ENCODE measurements around the gene CYP1A2.
"Not testable (repeated sequence)": the region's sequence is repeated elsewhere in the genome, so short reads cannot be mapped to it uniquely, and the experiment has no call there.

The CYP1A2 gene

GRCh38 chr15:74776821-74777768 is 28.4 kb downstream of the CYP1A2 start:
- peak; percentile 47 for DNase-seq (ENCODE audit: low read depth)

DNA sequence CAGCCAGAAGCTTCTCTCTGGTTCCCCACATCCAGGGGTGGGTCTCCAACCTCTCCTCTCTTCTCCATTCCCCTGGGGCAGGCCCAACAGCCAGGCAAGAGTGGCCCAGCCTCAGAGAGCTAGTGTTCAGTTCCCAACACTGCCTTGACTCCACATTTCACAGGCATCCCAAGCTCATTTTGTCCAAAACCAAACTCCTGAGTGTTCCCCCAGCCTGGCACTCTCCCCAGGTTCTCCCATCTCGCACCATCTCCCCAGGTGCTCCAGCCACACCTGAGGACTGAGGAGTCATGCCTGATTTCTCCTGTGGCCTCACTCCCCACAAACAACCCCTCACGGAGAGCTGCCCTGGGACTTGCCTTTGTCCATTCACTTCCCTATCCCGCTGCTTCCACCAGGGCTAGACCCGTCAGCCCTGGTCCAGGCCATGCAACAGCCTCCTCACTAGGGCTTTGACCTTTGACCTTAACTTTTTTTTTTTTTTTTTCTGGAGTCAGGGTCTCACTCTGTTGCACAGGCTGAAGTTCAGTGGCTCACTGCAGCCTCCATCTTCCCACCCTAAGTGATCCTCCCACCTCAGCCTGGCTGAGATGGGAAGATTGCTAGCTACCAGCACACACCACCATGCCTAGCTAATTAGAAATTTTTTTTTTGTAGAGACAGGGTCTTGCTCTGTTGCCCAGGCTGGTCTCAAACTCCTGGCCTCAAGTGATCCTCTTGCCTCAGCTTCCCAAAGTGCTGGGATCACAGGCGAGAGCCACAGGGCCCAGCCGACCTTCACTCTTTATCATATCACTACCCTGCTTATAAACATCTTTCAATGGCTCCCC is 29.3 kb downstream of the CYP1A2 start:
- no peak for DNase-seq (ENCODE audit: low read depth)

- no peak for DNase-seq (ENCODE audit: low read depth)
Observed at GRCh38 chr15:74778599-74778970, 29.9 kb downstream of the CYP1A2 start.

DNA sequence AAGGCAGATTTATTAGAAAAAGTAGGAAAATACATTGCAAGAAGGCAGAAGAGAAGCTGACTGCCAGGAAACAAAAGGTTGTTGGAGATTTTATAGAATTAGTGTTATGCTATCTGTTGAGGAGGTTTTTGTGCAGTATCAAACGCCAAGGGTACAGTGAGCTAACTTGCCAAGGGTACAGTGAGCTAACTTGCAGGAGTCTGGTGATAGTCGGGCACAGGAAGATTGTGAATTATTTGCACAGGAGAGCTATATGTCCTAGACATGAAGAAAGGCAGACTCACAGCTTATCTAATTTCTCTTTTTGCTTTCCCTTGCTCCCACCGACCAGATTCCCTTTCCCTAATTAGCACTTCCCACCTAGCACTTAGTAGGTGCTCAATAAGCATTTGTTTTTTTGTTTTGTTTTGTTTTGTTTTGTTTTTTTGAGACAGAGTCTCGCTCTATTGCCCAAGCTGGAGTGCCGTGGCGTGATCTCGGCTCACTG is 30.6 kb downstream of the CYP1A2 start:
- no peak for DNase-seq (ENCODE audit: low read depth)

- no peak for DNase-seq (ENCODE audit: low read depth)
Observed at GRCh38 chr15:74780523-74781430, 32.1 kb downstream of the CYP1A2 start.

- DNase-seq (ENCODE audit: low read depth): peak; percentile 69
Observed at GRCh38 chr15:74781431-74782258, 33.0 kb downstream of the CYP1A2 start, which contains the start of gene CSK. TSS of gene CSK (plus strand) at chr15:74782080. CDS start at chr15:74798298, 16,218 bp downstream.

- DNase-seq (ENCODE audit: low read depth): peak; percentile 43
Observed at GRCh38 chr15:74782259-74783071, 33.8 kb downstream of the CYP1A2 start.

DNA sequence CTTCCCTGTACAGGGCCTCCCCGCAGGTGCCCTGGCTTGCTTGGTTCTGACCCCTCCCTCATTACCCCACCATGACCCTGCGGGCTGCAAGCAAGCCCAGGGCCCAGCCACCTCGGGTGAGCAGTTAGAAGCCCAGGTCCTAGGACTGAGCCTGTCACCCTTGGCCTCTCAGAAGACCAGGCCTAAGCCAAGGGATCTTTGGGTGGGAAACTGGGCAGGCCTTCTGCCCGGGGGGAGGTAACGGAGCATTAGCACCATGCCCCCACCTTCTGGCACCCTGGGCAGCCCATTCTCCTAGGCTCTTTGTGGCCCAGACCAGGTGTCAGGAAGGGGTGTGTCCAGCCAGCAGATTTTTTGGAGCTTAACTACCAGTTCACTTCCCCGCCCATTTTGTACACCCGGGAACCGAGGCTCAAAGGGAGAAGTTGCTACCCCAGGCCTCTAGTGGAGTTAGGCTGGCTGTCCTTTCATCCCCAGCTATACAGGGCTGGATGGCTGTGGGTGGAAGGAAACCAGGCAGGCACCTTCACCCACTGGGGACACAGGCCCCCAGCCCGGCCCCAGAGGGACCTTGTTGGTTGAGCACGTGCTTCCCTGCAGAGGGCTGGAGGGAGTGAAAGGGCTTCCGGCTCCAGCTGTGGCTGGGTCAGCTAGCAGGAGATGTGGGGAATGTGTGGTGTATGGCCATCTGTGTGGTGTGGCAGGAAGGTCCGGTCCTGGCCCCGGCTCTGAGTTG is 34.6 kb downstream of the CYP1A2 start:
- no peak for DNase-seq (ENCODE audit: low read depth)

DNA sequence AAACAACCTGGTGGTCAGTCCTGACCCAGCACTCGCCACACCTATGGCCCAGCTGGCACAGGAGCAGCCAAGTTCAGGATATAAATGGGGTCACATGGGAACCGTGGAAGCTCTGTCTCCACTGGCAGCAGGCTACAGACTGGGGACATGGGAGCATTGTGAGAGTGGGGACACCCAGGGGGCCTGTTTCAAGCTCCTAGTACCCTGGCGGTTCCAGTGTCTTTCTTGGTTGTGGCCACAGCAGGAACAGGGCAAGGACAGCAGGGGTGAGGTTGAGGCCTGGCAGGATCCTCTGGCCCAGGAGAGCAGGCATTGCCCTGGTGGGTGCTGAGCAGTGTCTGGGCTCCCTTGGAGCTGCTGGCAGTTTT is 35.1 kb downstream of the CYP1A2 start:
- DNase-seq (ENCODE audit: low read depth): no peak

DNA sequence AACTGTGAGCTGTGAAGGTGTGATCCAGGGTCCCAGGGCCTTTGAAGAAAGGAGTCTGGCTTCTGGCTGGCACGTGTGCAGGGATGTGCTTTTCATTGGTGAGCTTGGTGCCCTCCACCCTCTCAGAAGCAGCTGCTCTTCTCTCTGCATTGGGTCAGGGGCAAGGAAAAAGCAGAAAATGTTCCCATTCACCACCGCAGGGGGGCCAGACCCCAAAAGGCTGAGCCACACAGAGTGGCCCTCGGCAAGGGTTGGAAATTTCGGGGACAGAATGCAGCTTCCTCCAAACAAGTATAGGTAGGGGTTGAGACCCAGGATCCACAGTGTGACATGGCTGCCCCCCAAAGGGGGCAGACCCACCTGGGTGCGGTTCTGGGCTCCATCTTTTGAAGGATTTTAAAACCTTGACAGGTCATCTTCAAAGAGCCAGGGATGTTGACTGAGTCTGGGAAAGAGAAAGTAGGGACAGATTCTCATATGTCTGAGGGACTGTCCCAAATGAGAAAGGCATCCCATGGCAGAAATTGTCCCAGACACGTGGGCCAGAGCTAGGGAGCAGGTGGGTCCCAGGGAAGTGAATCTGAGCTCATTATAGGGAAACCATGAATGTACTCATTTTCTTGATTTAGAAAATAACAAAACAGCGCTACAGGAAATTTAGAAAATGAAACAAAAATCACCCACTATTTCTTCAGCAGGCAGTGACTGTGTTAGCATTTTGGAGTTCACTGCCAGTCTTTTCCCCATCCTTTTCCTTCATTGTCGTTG is 36.0 kb downstream of the CYP1A2 start:
- no peak for DNase-seq (ENCODE audit: low read depth)

DNA sequence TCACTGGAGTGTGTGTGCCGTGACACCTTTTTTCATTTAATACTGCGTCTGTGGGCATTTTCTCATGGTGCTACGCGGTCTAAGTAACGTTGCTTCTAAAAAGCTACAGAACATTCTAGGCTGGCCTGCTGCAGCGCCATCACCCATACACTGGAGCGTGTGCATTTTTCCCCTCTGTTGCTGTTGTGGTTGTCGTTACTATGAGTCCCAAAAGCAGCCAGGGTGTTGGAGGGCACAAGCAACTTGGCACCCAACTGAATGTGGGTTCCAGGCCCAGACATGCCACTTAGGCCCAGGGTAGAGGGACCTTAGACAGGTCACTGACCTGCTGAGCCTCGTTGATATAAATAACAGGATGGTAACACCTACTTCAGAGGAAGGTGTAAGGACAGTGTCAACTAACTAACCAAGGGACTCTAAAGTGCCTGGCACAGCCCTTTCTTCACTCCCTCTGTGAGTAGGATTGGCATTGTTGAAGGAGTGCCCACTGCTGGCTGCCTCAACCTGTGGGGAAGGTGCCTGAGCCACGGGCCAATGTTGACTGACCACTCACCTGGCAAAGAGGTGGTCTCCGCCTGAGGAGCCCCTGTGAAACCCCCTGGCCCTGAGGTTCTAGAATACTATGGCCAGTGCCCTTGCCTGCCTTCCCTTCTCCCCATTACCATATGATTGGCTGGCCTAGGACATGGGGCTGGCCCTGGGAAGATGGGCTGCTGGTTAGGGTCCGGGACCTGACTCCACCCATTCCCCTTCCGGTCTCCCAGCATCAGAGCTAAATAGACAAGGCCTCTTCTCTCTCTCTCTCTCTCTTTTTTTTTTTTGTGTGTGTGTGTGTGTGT is 36.8 kb downstream of the CYP1A2 start:
- DNase-seq (ENCODE audit: low read depth): no peak

- DNase-seq (ENCODE audit: low read depth): not testable (repeated sequence)
Observed at GRCh38 chr15:74786081-74786480, 37.4 kb downstream of the CYP1A2 start.

GRCh38 chr15:74786551-74787165 is 38.0 kb downstream of the CYP1A2 start:
- DNase-seq (ENCODE audit: low read depth): no peak

DNA sequence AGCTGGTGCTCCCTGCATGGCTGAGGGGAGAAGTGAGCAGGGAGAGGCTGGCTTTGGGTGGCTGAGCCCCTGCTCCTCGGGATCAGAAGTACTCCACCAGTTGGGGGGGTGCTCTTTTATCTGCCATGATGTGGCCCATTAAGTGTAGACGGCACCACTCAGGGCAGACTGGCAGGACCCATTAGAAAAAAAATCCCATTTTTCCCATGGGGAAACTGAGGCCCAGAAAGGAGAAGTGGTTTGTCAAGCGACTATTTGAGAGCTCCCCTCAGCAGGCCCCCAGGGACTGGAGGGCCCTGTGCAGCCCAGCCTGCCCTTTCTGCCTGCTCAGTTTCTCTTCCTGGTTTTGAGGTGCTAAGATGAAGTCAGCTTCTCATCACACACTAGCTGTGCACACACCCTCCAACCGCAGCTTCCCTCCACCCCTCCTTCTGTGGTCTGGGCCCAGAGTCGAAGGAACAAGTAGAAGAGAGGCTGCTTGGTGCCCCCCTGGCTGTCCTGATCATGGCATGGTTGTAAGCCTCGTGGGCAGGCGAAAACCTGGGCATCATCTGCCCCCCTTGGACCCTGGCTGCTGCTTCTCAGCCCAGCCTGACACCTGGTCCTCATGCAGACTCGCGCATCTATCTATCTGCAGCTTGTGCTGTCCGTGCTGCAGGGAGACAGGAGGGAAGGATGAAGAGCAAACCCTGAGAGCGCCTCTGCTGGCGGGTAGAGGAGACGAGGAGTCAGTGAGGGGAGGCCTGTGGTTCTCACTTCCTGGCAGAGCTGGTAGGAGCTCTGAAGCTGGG is 38.8 kb downstream of the CYP1A2 start:
- DNase-seq (ENCODE audit: low read depth): peak; percentile 88

DNA sequence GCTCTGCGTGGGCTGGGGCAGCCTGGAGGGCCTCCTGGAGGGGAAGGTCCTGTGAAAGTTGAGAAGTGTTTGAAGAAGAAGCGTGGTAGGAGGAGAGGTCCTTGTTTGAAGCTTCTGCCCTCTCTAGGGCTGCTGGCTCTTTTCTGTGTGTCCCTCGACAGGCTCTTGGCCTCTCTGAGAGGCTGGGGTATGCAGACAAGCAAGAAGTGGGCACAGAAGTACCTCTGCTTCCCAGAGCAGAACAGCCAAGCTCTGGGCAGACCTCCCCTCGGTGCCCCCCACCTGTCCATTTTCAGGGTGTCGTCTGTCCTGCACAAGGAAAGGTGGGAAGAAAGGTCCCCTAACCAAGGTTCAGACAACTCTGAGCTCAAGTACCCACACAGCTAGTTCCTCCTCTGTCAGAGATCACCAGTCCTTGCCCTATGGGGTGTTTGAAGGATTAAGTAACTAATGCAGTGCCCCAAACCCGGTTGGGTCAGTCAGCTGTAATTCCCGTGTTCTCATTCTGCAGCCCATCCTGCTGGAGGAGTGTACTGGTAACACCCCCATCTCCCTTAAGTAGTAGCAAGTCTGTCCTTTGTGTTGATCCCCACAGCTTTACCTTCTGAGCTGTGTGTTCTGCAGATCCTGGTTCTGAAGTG is 39.5 kb downstream of the CYP1A2 start:
- no peak for DNase-seq (ENCODE audit: low read depth)

- peak; percentile 38 for DNase-seq (ENCODE audit: low read depth)
Observed at GRCh38 chr15:74788683-74789151, 40.1 kb downstream of the CYP1A2 start.

All from activated gamma-delta T cell treated with anti-CD3 and anti-CD28 coated beads, Interleukin-2, amount 50 U/mL, for 16 hours (primary cell).